SK-N-SH (cell line): ENCODE measurements around the gene PIH1D1. TPM values are rescaled to one million over a fixed set of nuclear protein-coding genes. Genes with fewer than 3 reads are reported as not detected.

Source experiments
- CTCF ChIA-PET: fragments of 300-600, 350-600 bp; formaldehyde crosslinking; extraction: SDS; loops from one replicate; lab custom pipeline; 2021; lab: Yijun Ruan, JAX
- POLR2A ChIA-PET: fragments of 350-600 bp; sonication (Branson Sonifier 250); formaldehyde crosslinking; extraction: SDS; loops from one replicate; lab custom pipeline; 2020; ENCODE audit warnings: antibody characterized with exemption, inconsistent platforms; lab: Yijun Ruan, JAX
- DNase-seq: peaks from one replicate; pipeline ENCODE4 v3.0.0; 2012
- H2AFZ ChIP-seq: fragments of 200-600 bp; sonication (generic); 2 replicates; pipeline ENCODE4 v1.8.1; 2016; ENCODE audit warnings: antibody characterized with exemption, mild to moderate bottlenecking, low read depth
- H3F3A ChIP-seq: fragments of 200-600 bp; sonication (generic); replicated peaks from 2 replicates; pipeline ENCODE3; 2016; ENCODE audit warnings: antibody characterized with exemption, mild to moderate bottlenecking; ENCODE audit not compliant: insufficient read depth
- H3K27ac ChIP-seq, 2 experiments: fragments of 200-500 bp in 1 of 2; fragments of 200-600 bp in 1 of 2; sonication (Bioruptor generic) in 1 of 2; sonication (generic), shearing (Covaris generic) in 1 of 2; 2 replicates each; pipeline versions ENCODE4 v1.5.1 to v1.6.1; 2014 to 2016; ENCODE audit warnings: low read depth in 2 of 2, inconsistent platforms in 1 of 2, low read length in 1 of 2, mild to moderate bottlenecking in 1 of 2, mixed read lengths in 1 of 2
- H3K27me3 ChIP-seq: fragments of 200-600 bp; sonication (generic), shearing (Covaris generic); 2 replicates; pipeline ENCODE4 v1.6.1; 2016; ENCODE audit warnings: mixed run types; ENCODE audit not compliant: insufficient read depth
- H3K36me3 ChIP-seq, 2 experiments: fragments of 200-500 bp in 1 of 2; fragments of 200-600 bp in 1 of 2; sonication (Bioruptor generic) in 1 of 2; sonication (generic) in 1 of 2; replicated peaks in 1 of 2; 2 replicates each; pipeline versions ENCODE3 to v1.5.1; 2014 to 2016; ENCODE audit warnings: low read length in 1 of 2, mild to moderate bottlenecking in 1 of 2; ENCODE audit not compliant: insufficient read depth in 2 of 2, control insufficient read depth in 1 of 2
- H3K4me1 ChIP-seq, 2 experiments: fragments of 200-500 bp in 1 of 2; fragments of 200-600 bp in 1 of 2; sonication (Bioruptor generic) in 1 of 2; sonication (generic), shearing (Covaris generic) in 1 of 2; 2 replicates each; pipeline versions ENCODE4 v1.5.1 to v1.6.1; 2014 to 2016; ENCODE audit warnings: low read depth in 1 of 2, low read length in 1 of 2, mixed run types in 1 of 2; ENCODE audit not compliant: insufficient read depth in 2 of 2, control insufficient read depth in 1 of 2
- H3K4me2 ChIP-seq: fragments of 200-600 bp; sonication (generic), shearing (Covaris generic); 2 replicates; pipeline ENCODE4 v1.6.1; 2017; ENCODE audit warnings: mixed run types
- H3K4me3 ChIP-seq, 2 experiments: fragments of 200-500 bp in 1 of 2; fragments of 200-600 bp in 1 of 2; sonication (Bioruptor generic) in 1 of 2; sonication (generic), shearing (Covaris generic) in 1 of 2; 2 replicates each; pipeline versions ENCODE4 v1.5.1 to v1.8.1; 2014 to 2016; ENCODE audit warnings: low read depth in 2 of 2, inconsistent platforms in 1 of 2, low read length in 1 of 2, mild to moderate bottlenecking in 1 of 2, mixed read lengths in 1 of 2, moderate library complexity in 1 of 2
- H3K79me2 ChIP-seq: fragments of 200-600 bp; sonication (generic); 2 replicates; pipeline ENCODE4 v1.8.1; 2017; ENCODE audit warnings: mild to moderate bottlenecking; ENCODE audit not compliant: insufficient read depth
- H3K9ac ChIP-seq: fragments of 200-600 bp; sonication (generic); 2 replicates; pipeline ENCODE4 v1.6.1; 2017; ENCODE audit warnings: mixed run types
- H3K9me2 ChIP-seq: fragments of 200-600 bp; sonication (generic); 2 replicates; pipeline ENCODE4 v1.6.1; 2017; ENCODE audit warnings: mixed run types
- H3K9me3 ChIP-seq: fragments of 200-600 bp; sonication (generic); 2 replicates; pipeline ENCODE4 v1.6.1; 2017; ENCODE audit warnings: mixed run types, mild to moderate bottlenecking, moderate library complexity
- H4K20me1 ChIP-seq: fragments of 200-600 bp; sonication (generic); 2 replicates; pipeline ENCODE4 v1.6.1; 2017; ENCODE audit warnings: mild to moderate bottlenecking, mixed run types; ENCODE audit not compliant: insufficient read depth
- CTCF ChIP-seq: fragments of 200-600 bp; sonication (generic); IDR thresholded peaks from 2 replicates; pipeline ENCODE4 v1.6.1; 2017; ENCODE audit warnings: antibody characterized with exemption, mild to moderate bottlenecking, moderate library complexity
- ELF1 ChIP-seq: IDR thresholded peaks from 2 replicates; pipeline ENCODE4 v1.4.0; 2012
- EP300 ChIP-seq, 2 experiments: IDR thresholded peaks; 2 replicates each; pipeline versions ENCODE4 v1.4.0 to v1.6.1; 2012; ENCODE audit warnings: borderline replicate concordance in 1 of 2, low read depth in 1 of 2, low read length in 1 of 2
- EZH2phosphoT487 ChIP-seq: fragments of 200-600 bp; sonication (generic); IDR thresholded peaks from 2 replicates; pipeline ENCODE4 v1.6.1; 2017; ENCODE audit warnings: low read depth, mixed run types, mild to moderate bottlenecking, antibody characterized with exemption, moderate library complexity, borderline replicate concordance
- FOXJ3 ChIP-seq: sonication (generic); formaldehyde crosslinking; IDR thresholded peaks from 2 replicates; pipeline ENCODE4 v1.5.1; 2020; ENCODE audit warnings: mild to moderate bottlenecking, missing genetic modification reagents
- FOXM1 ChIP-seq: IDR thresholded peaks from 2 replicates; pipeline ENCODE4 v1.4.0; 2012; ENCODE audit warnings: low read depth, mild to moderate bottlenecking
- GABPA ChIP-seq: IDR thresholded peaks from 2 replicates; pipeline ENCODE4 v1.4.0; 2012; ENCODE audit warnings: low read depth, mild to moderate bottlenecking
- GATA2 ChIP-seq: sonication (generic); formaldehyde crosslinking; IDR thresholded peaks from 2 replicates; pipeline ENCODE4 v1.5.0; 2020; ENCODE audit warnings: mild to moderate bottlenecking, missing genetic modification reagents
- JUND ChIP-seq: IDR thresholded peaks from 2 replicates; pipeline ENCODE4 v1.4.0; 2012
- MXI1 ChIP-seq: IDR thresholded peaks from 2 replicates; pipeline ENCODE4 v1.6.1; 2012; ENCODE audit warnings: mild to moderate bottlenecking, low read depth, low read length, improper control_type of control experiment
- NFIC ChIP-seq: IDR thresholded peaks from 2 replicates; pipeline ENCODE4 v1.4.0; 2012; ENCODE audit warnings: borderline replicate concordance
- PBX3 ChIP-seq: IDR thresholded peaks from 2 replicates; pipeline ENCODE4; 2012
- POLR2AphosphoS5 ChIP-seq: IDR thresholded peaks from 2 replicates; pipeline ENCODE4 v1.6.1; 2012; ENCODE audit warnings: low read depth, low read length
- RAD21 ChIP-seq: IDR thresholded peaks from 2 replicates; pipeline ENCODE4 v1.6.1; 2012; ENCODE audit warnings: mild to moderate bottlenecking, low read length
- RCOR1 ChIP-seq: fragments of 150-350 bp; IDR thresholded peaks from 2 replicates; pipeline ENCODE4 v1.6.1; 2017; ENCODE audit warnings: antibody characterized with exemption, low read length
- SIN3A ChIP-seq: IDR thresholded peaks from 2 replicates; pipeline ENCODE4 v1.6.1; 2012; ENCODE audit warnings: low read depth, mild to moderate bottlenecking, low read length, moderate library complexity, borderline replicate concordance
- SMC3 ChIP-seq: IDR thresholded peaks from 2 replicates; pipeline ENCODE4 v1.6.1; 2012; ENCODE audit warnings: low read depth, low read length, improper control_type of control experiment
- TCF12 ChIP-seq: IDR thresholded peaks from 2 replicates; pipeline ENCODE4 v1.4.0; 2012
- TEAD4 ChIP-seq: IDR thresholded peaks from 2 replicates; pipeline ENCODE4 v1.4.0; 2012; ENCODE audit warnings: mild to moderate bottlenecking, borderline replicate concordance; ENCODE audit not compliant: insufficient read depth
- USF1 ChIP-seq: IDR thresholded peaks from 2 replicates; pipeline ENCODE4 v1.4.0; 2012; ENCODE audit warnings: low read depth, borderline replicate concordance
- YY1 ChIP-seq: IDR thresholded peaks from 2 replicates; pipeline ENCODE4 v1.4.0; 2012; ENCODE audit warnings: low read depth, mild to moderate bottlenecking
- WGBS: methylation state at CpG from one replicate; pipeline ENCODE4 v1.1.6; 2017; ENCODE audit warnings: low lambda C conversion rate; 5-methylcytosine and 5-hydroxymethylcytosine counted together
- polyA plus RNA-seq, 3 experiments: library from polyadenylated mRNA; depleted of rRNA; stranded (reverse); fragments of >200 nt; gene quantifications; 2 replicates each; pipeline ENCODE4 v1.2.3, GENCODE V29; 2012
- TF ChIP-seq, protein P1 (sequence below): fragments of 150-350 bp; IDR thresholded peaks from 2 replicates; pipeline ENCODE4 v1.6.1; 2017; ENCODE audit warnings: antibody characterized with exemption, low read length, low read depth, borderline replicate concordance
- TF ChIP-seq, protein P2 (sequence below): IDR thresholded peaks from 2 replicates; pipeline ENCODE4 v1.4.0; 2012; ENCODE audit warnings: low read depth
- TF ChIP-seq, protein P3 (sequence below): IDR thresholded peaks from 2 replicates; pipeline ENCODE4 v1.6.1; 2012; ENCODE audit warnings: mild to moderate bottlenecking, low read depth, low read length, moderate library complexity
- TF ChIP-seq, protein P4 (sequence below): fragments of 150-350 bp; IDR thresholded peaks from 2 replicates; pipeline ENCODE4 v1.6.1; 2016; ENCODE audit warnings: mild to moderate bottlenecking, low read depth, low read length

Gene PIH1D1
- polyA plus RNA-seq, 1 of the 3 experiments (the other 2 are of a cell fraction) = 157 TPM

GRCh38 chr19:49430678-49431329 is 20.8 kb downstream of the PIH1D1 start:
- peaks cover 0 to 4% of the 10 kb centered on the region in 2 experiments; a peak in 1 of 4 replicates for H3K4me1 ChIP-seq
- DNase-seq = peak; percentile 68
- no peaks in the 10 kb centered on the region for H3K79me2 ChIP-seq
- peaks cover 96% of the 10 kb centered on the region for H3K27me3 ChIP-seq
- H3K9ac ChIP-seq = no peak overlapping the region
- no peak overlapping the region for H3K4me3 ChIP-seq
- H3K9me2 ChIP-seq = no peaks in the 10 kb centered on the region
- H3K36me3 ChIP-seq = no peaks in the 10 kb centered on the region
- 52% methylated on average over 22 of the region's 28 CpGs for WGBS
- no peak overlapping the region for H3K27ac ChIP-seq
- POLR2A ChIA-PET = no interaction called here
- no peaks in the 10 kb centered on the region for H3K9me3 ChIP-seq
- no peak overlapping the region for H2AFZ ChIP-seq
- H3K4me2 ChIP-seq = no peak overlapping the region
- H3F3A ChIP-seq = peaks cover 9% of the 10 kb centered on the region
- H4K20me1 ChIP-seq = no peaks in the 10 kb centered on the region
- CTCF ChIA-PET = interaction anchor here (0.7 to 6.2 kb wide), 6 partner anchors 9 to 333 kb away, joined by 3 to 51 read pairs (median 9); no protein-coding TSS in a partner anchor
- TF ChIP-seq POLR2AphosphoS5 = no peak
- no peak for TF ChIP-seq SIN3A
- TF ChIP-seq PBX3 = no peak
- no peak for TF ChIP-seq YY1
- TF ChIP-seq CTCF = peak; percentile 54
- TF ChIP-seq GABPA = no peak
- TF ChIP-seq JUND = no peak
- TF ChIP-seq, protein P1, sequence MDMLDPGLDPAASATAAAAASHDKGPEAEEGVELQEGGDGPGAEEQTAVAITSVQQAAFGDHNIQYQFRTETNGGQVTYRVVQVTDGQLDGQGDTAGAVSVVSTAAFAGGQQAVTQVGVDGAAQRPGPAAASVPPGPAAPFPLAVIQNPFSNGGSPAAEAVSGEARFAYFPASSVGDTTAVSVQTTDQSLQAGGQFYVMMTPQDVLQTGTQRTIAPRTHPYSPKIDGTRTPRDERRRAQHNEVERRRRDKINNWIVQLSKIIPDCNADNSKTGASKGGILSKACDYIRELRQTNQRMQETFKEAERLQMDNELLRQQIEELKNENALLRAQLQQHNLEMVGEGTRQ = no peak
- TF ChIP-seq, protein P2, sequence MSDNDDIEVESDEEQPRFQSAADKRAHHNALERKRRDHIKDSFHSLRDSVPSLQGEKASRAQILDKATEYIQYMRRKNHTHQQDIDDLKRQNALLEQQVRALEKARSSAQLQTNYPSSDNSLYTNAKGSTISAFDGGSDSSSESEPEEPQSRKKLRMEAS = 0 out of 2 replicates have a peak, but pooled peaks have one; percentile 20
- no peak for TF ChIP-seq TEAD4
- TF ChIP-seq TCF12 = no peak
- TF ChIP-seq FOXM1 = no peak
- no peak for TF ChIP-seq NFIC
- TF ChIP-seq, protein P3, sequence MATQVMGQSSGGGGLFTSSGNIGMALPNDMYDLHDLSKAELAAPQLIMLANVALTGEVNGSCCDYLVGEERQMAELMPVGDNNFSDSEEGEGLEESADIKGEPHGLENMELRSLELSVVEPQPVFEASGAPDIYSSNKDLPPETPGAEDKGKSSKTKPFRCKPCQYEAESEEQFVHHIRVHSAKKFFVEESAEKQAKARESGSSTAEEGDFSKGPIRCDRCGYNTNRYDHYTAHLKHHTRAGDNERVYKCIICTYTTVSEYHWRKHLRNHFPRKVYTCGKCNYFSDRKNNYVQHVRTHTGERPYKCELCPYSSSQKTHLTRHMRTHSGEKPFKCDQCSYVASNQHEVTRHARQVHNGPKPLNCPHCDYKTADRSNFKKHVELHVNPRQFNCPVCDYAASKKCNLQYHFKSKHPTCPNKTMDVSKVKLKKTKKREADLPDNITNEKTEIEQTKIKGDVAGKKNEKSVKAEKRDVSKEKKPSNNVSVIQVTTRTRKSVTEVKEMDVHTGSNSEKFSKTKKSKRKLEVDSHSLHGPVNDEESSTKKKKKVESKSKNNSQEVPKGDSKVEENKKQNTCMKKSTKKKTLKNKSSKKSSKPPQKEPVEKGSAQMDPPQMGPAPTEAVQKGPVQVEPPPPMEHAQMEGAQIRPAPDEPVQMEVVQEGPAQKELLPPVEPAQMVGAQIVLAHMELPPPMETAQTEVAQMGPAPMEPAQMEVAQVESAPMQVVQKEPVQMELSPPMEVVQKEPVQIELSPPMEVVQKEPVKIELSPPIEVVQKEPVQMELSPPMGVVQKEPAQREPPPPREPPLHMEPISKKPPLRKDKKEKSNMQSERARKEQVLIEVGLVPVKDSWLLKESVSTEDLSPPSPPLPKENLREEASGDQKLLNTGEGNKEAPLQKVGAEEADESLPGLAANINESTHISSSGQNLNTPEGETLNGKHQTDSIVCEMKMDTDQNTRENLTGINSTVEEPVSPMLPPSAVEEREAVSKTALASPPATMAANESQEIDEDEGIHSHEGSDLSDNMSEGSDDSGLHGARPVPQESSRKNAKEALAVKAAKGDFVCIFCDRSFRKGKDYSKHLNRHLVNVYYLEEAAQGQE = no peak
- no peak for TF ChIP-seq EP300 (IDR thresholded peaks at IDR 0.05; ENCODE audit: borderline replicate concordance in 1 of 2, low read depth in 1 of 2, low read length in 1 of 2)
- TF ChIP-seq SMC3 = peak; percentile 44
- no peak for TF ChIP-seq GATA2 (CRISPR knock-in tag)
- TF ChIP-seq, protein P4, sequence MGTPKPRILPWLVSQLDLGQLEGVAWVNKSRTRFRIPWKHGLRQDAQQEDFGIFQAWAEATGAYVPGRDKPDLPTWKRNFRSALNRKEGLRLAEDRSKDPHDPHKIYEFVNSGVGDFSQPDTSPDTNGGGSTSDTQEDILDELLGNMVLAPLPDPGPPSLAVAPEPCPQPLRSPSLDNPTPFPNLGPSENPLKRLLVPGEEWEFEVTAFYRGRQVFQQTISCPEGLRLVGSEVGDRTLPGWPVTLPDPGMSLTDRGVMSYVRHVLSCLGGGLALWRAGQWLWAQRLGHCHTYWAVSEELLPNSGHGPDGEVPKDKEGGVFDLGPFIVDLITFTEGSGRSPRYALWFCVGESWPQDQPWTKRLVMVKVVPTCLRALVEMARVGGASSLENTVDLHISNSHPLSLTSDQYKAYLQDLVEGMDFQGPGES = no peak
- TF ChIP-seq FOXJ3 (CRISPR knock-in tag) = no peak
- TF ChIP-seq RAD21 = peak; percentile 30; the same call in 1 of the 2 replicates
- no peak for TF ChIP-seq EZH2phosphoT487
- TF ChIP-seq ELF1 = no peak
- TF ChIP-seq USF1 = no peak
- no peak for TF ChIP-seq MXI1
- TF ChIP-seq RCOR1 = no peak
